ENCODE results near the gene SP1. TPM values are rescaled to one million over a fixed set of nuclear protein-coding genes. Genes with fewer than 3 reads are reported as not detected.

Gene SP1
- polyA plus RNA-seq, 1 donor from 2014 or later, result 7.3 TPM

GRCh38 chr12:53459097-53459496 lies 79.1 kb downstream of the SP1 start:
- no peak overlapping the region for H2AFZ ChIP-seq (ENCODE audit: low read depth, low read length)
- no peaks in the 10 kb centered on the region for H3K9me3 ChIP-seq (ENCODE audit: low read length)
- H3K79me2 ChIP-seq (replicated peaks; ENCODE audit: insufficient read depth, low read length), result peaks cover 46% of the 10 kb centered on the region
- no peaks in the 10 kb centered on the region for H3F3A ChIP-seq (ENCODE audit: insufficient read depth, low read length, poor library complexity, severe bottlenecking)
- no peak overlapping the region for H3K27ac ChIP-seq (ENCODE audit: low read length)
- H4K20me1 ChIP-seq (ENCODE audit: insufficient read depth), result peaks cover 30% of the 10 kb centered on the region
- no peaks in the 10 kb centered on the region for H3K27me3 ChIP-seq (ENCODE audit: insufficient read depth, low read depth, low read length)
- TF ChIP-seq CTCF (IDR thresholded peaks at IDR 0.05; ENCODE audit: poor library complexity, severe bottlenecking), result no peak
- H3K9me2 ChIP-seq (ENCODE audit: insufficient read depth, low read length), result no peaks in the 10 kb centered on the region
- no peak overlapping the region for H3K4me2 ChIP-seq (ENCODE audit: low read length)
- H3K4me3 ChIP-seq (ENCODE audit: low read length), result no peak overlapping the region
- no peak overlapping the region for H3K9ac ChIP-seq (ENCODE audit: low read length)
- H3K36me3 ChIP-seq (ENCODE audit: insufficient read depth, low read length), result peaks cover 22% of the 10 kb centered on the region

DNA sequence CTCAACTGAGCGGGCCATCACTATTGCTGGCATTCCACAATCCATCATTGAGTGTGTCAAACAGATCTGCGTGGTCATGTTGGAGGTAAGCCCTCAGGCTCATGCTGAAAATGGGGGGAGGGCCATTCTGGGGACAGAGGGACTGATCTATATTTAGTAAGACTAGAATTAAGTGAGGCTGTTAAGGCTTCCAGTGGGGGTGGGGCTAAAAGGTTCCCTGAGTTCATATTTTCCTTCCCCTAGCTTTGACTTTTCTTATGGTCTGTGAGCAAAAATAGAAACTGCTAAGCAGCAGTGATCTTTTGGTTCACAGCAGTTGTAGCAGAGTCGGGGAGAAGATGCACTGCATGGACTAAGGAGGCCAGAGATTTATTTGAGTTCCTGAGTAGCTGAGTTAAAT lies 81.1 kb downstream of the SP1 start:
- H3K4me2 ChIP-seq (ENCODE audit: low read length), result no peak overlapping the region
- H2AFZ ChIP-seq (ENCODE audit: low read depth, low read length), result no peak overlapping the region
- no peaks in the 10 kb centered on the region for H3K9me3 ChIP-seq (ENCODE audit: low read length)
- H3K36me3 ChIP-seq (ENCODE audit: insufficient read depth, low read length), result peaks cover 13% of the 10 kb centered on the region
- H3K4me3 ChIP-seq (ENCODE audit: low read length), result no peak overlapping the region
- H4K20me1 ChIP-seq (ENCODE audit: insufficient read depth), result peaks cover 25% of the 10 kb centered on the region
- no peaks in the 10 kb centered on the region for H3K9me2 ChIP-seq (ENCODE audit: insufficient read depth, low read length)
- H3K79me2 ChIP-seq (replicated peaks; ENCODE audit: insufficient read depth, low read length), result peaks cover 32% of the 10 kb centered on the region
- no peaks in the 10 kb centered on the region for H3F3A ChIP-seq (ENCODE audit: insufficient read depth, low read length, poor library complexity, severe bottlenecking)
- H3K9ac ChIP-seq (ENCODE audit: low read length), result no peak overlapping the region
- no peak overlapping the region for H3K27ac ChIP-seq (ENCODE audit: low read length)
- H3K27me3 ChIP-seq (ENCODE audit: insufficient read depth, low read depth, low read length), result no peaks in the 10 kb centered on the region
- TF ChIP-seq RAD21 (conservative IDR thresholded peaks at IDR 0.05) (no peak), POLR2AphosphoS5 (IDR thresholded peaks at IDR 0.05) (no peak), CTCF (IDR thresholded peaks at IDR 0.05; ENCODE audit: poor library complexity, severe bottlenecking) (no peak), EP300 (conservative IDR thresholded peaks at IDR 0.05; ENCODE audit: poor library complexity, severe bottlenecking) (no peak), EZH2 (IDR thresholded peaks at IDR 0.05; ENCODE audit: borderline replicate concordance, insufficient read depth, low read length, poor library complexity, severe bottlenecking) (no peak), TAF1 (IDR thresholded peaks at IDR 0.05; ENCODE audit: low read depth) (no peak), SMC3 (conservative IDR thresholded peaks at IDR 0.05; ENCODE audit: poor library complexity) (no peak)

GRCh38 chr12:53461591-53461990 lies 81.6 kb downstream of the SP1 start:
- peaks cover 32% of the 10 kb centered on the region for H3K79me2 ChIP-seq (replicated peaks; ENCODE audit: insufficient read depth, low read length)
- no peaks in the 10 kb centered on the region for H3K9me2 ChIP-seq (ENCODE audit: insufficient read depth, low read length)
- peaks cover 13% of the 10 kb centered on the region for H3K36me3 ChIP-seq (ENCODE audit: insufficient read depth, low read length)
- TF ChIP-seq POLR2AphosphoS5 (IDR thresholded peaks at IDR 0.05) (no peak), EP300 (conservative IDR thresholded peaks at IDR 0.05; ENCODE audit: poor library complexity, severe bottlenecking) (no peak), SMC3 (conservative IDR thresholded peaks at IDR 0.05; ENCODE audit: poor library complexity) (no peak), CTCF (IDR thresholded peaks at IDR 0.05; ENCODE audit: poor library complexity, severe bottlenecking) (no peak), RAD21 (conservative IDR thresholded peaks at IDR 0.05) (no peak), MXI1 (conservative IDR thresholded peaks at IDR 0.05; ENCODE audit: poor library complexity, severe bottlenecking) (no peak), EZH2 (IDR thresholded peaks at IDR 0.05; ENCODE audit: borderline replicate concordance, insufficient read depth, low read length, poor library complexity, severe bottlenecking) (no peak), TAF1 (IDR thresholded peaks at IDR 0.05; ENCODE audit: low read depth) (no peak)
- TF ChIP-seq, protein P1, sequence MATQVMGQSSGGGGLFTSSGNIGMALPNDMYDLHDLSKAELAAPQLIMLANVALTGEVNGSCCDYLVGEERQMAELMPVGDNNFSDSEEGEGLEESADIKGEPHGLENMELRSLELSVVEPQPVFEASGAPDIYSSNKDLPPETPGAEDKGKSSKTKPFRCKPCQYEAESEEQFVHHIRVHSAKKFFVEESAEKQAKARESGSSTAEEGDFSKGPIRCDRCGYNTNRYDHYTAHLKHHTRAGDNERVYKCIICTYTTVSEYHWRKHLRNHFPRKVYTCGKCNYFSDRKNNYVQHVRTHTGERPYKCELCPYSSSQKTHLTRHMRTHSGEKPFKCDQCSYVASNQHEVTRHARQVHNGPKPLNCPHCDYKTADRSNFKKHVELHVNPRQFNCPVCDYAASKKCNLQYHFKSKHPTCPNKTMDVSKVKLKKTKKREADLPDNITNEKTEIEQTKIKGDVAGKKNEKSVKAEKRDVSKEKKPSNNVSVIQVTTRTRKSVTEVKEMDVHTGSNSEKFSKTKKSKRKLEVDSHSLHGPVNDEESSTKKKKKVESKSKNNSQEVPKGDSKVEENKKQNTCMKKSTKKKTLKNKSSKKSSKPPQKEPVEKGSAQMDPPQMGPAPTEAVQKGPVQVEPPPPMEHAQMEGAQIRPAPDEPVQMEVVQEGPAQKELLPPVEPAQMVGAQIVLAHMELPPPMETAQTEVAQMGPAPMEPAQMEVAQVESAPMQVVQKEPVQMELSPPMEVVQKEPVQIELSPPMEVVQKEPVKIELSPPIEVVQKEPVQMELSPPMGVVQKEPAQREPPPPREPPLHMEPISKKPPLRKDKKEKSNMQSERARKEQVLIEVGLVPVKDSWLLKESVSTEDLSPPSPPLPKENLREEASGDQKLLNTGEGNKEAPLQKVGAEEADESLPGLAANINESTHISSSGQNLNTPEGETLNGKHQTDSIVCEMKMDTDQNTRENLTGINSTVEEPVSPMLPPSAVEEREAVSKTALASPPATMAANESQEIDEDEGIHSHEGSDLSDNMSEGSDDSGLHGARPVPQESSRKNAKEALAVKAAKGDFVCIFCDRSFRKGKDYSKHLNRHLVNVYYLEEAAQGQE (IDR thresholded peaks at IDR 0.05; ENCODE audit: borderline replicate concordance), result no peak
- no peak overlapping the region for H3K4me2 ChIP-seq (ENCODE audit: low read length)
- no peak overlapping the region for H3K27ac ChIP-seq (ENCODE audit: low read length)
- H4K20me1 ChIP-seq (ENCODE audit: insufficient read depth), result peaks cover 30% of the 10 kb centered on the region
- H3K4me3 ChIP-seq (ENCODE audit: low read length), result no peak overlapping the region
- H3K27me3 ChIP-seq (ENCODE audit: insufficient read depth, low read depth, low read length), result no peaks in the 10 kb centered on the region
- H3F3A ChIP-seq (ENCODE audit: insufficient read depth, low read length, poor library complexity, severe bottlenecking), result no peaks in the 10 kb centered on the region
- no peak overlapping the region for H3K9ac ChIP-seq (ENCODE audit: low read length)
- no peak overlapping the region for H2AFZ ChIP-seq (ENCODE audit: low read depth, low read length)
- no peaks in the 10 kb centered on the region for H3K9me3 ChIP-seq (ENCODE audit: low read length)

Data from neural cell (in vitro differentiated cells).